Airway epithelial cell (primary cell): ENCODE results near the gene TPPP2. TPM values are rescaled to one million over a fixed set of nuclear protein-coding genes. Genes with fewer than 3 reads are reported as not detected.

ENCODE experiments used
- total RNA-seq: library from RNA; depleted of rRNA; stranded (reverse); fragments of >200 nt; gene quantifications from 2 replicates; pipeline ENCODE4 v1.2.3, GENCODE V29; 2015

TPPP2 gene
- not detected in 2 replicates for total RNA-seq

GRCh38 chr14:21029917-21030316, at the start of gene TPPP2:
TPPP2 (plus strand) TSS chr14:21030217; CDS start chr14:21030582, 365 bp downstream.

GRCh38 chr14:20989787-20990600, 40.0 kb upstream of the TPPP2 start, which contains the start of gene METTL17:
METTL17 (plus strand) TSS chr14:20989980; CDS start chr14:20990003, 23 bp downstream.

GRCh38 chr14:20998674-20999366, 31.2 kb upstream of the TPPP2 start, which contains the start of gene SLC39A2:
SLC39A2 (plus strand) TSS chr14:20999293; CDS start chr14:20999447, 154 bp downstream.

GRCh38 chr14:21024585-21025370, 5.2 kb upstream of the TPPP2 start, which contains the start of gene NDRG2:
NDRG2 (minus strand) TSS chr14:21025061; CDS start chr14:21023315, 1,746 bp downstream.

GRCh38 chr14:21034707-21035106, 4.7 kb downstream of the TPPP2 start, which contains the start of gene RNASE13:
RNASE13 (minus strand) TSS chr14:21034807; CDS start chr14:21034288, 519 bp downstream.

GRCh38 chr14:21041676-21042433, 11.8 kb downstream of the TPPP2 start, which contains the start of gene RNASE7:
RNASE7 (plus strand) TSS chr14:21042362; CDS start chr14:21042993, 631 bp downstream.

GRCh38 chr14:21057803-21058675, 28.0 kb downstream of the TPPP2 start, which contains the start of gene RNASE8:
RNASE8 (plus strand) TSS chr14:21057822; CDS start chr14:21057893, 71 bp downstream.

GRCh38 chr14:21070083-21070609, 40.1 kb downstream of the TPPP2 start, which contains the start of gene ARHGEF40:
ARHGEF40 (plus strand) TSS chr14:21070304; CDS start chr14:21070397, 93 bp downstream.

Other genes starting within 250 kb of the TPPP2 start
- not detected in 2 replicates for gene RNASE6, start 248.9 kb upstream of the TPPP2 start, total RNA-seq
- 1.1 and 1.5 TPM in 2 replicates for gene RNASE1, start 227.4 kb upstream of the TPPP2 start, total RNA-seq
- not detected in 2 replicates for gene RNASE3, start 138.8 kb upstream of the TPPP2 start, total RNA-seq
- gene RNASE2, start 74.7 kb upstream of the TPPP2 start, total RNA-seq: not detected in 2 replicates
- gene METTL17, start 40.2 kb upstream of the TPPP2 start, total RNA-seq: 36.6 and 60.7 TPM in 2 replicates
- 8.2 and 10.4 TPM in 2 replicates for gene SLC39A2, start 30.9 kb upstream of the TPPP2 start, total RNA-seq
- gene NDRG2, start 5.2 kb upstream of the TPPP2 start, total RNA-seq: 28.0 and 32.5 TPM in 2 replicates
- gene RNASE13, start 4.6 kb downstream of the TPPP2 start, total RNA-seq: not detected in 2 replicates
- 1.1 and 2.2 TPM in 2 replicates for gene RNASE7, start 12.1 kb downstream of the TPPP2 start, total RNA-seq
- gene RNASE8, start 27.6 kb downstream of the TPPP2 start, total RNA-seq: not detected in 2 replicates
- gene ARHGEF40, start 40.1 kb downstream of the TPPP2 start, total RNA-seq: 11.6 and 12.0 TPM in 2 replicates
- 34.0 and 48.0 TPM in 2 replicates for gene ZNF219, start 68.4 kb downstream of the TPPP2 start, total RNA-seq
- gene TMEM253, start 70.8 kb downstream of the TPPP2 start, total RNA-seq: 0.09 and 0.49 TPM in 2 replicates
- not detected in 2 replicates for gene OR5AU1, start 125.8 kb downstream of the TPPP2 start, total RNA-seq
- gene HNRNPC, start 239.2 kb downstream of the TPPP2 start, total RNA-seq: 741 and 791 TPM in 2 replicates
- not detected in 2 replicates for gene RPGRIP1, start 249.9 kb downstream of the TPPP2 start, total RNA-seq